ENCODE results near the gene RGS10.

DNA sequence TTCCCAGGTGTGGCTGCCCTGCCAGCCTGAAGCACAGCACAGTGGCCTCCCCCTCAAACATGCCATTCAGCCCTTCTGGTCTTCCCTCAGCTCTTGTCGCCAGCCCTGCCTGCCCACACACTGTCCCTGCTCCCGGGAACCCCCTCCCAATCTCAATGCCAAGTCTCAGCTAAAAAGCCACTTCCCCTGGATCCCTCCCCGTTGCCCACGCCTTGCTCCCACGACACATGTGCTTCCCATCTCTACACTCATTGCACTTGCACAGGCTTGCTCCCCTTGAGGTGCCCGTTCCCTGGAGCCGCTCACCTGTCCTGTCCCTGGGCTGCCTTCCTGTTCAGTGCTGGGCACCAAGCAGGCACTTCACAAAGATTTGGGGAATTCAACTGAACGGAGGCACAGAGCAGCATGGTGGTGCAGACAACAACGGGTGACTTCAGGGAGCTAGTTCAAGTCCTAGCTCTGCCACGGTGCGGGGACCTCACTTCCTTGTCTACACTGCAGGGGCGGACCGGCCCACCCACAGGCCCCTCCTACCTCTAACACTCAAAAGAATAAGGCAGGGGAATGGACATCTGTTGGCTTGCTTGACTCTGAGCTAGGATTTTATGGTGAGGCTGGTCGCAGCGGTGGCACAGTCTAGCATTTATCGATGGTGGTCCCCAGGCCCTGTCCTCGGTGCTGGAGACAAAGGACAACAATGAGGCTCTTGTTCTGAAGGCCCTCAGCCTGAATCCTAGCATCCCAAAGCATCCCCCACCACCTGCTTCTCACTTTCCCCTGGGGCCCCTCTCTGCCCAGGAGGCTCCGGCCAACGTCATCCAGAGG is 18.4 kb downstream of the RGS10 start:
- TF ChIP-seq EZH2phosphoT487 (IDR thresholded peaks at IDR 0.05; ENCODE audit: insufficient read depth, low read depth) (no peak), EZH2 (IDR thresholded peaks at IDR 0.05; ENCODE audit: insufficient read depth, poor library complexity, severe bottlenecking) (no peak)

Measured in GM23248 (cell line).